HepG2 (cell line): Measurements from ENCODE around the gene SYTL5.

ENCODE experiments used
- CEBPB ChIP-seq: IDR thresholded peaks from 2 replicates; pipeline ENCODE4 v1.6.1; 2011; ENCODE audit warnings: low read depth, low read length, improper control_type of control experiment, borderline replicate concordance
- PITX1 ChIP-seq: sonication (generic); formaldehyde crosslinking; IDR thresholded peaks from 2 replicates; pipeline ENCODE4 v1.5.1; 2020; ENCODE audit warnings: mild to moderate bottlenecking, missing genetic modification reagents
- ZNF768 ChIP-seq: sonication (generic); formaldehyde crosslinking; IDR thresholded peaks from 2 replicates; pipeline ENCODE4 v1.4.0; 2020; ENCODE audit warnings: missing genetic modification reagents
- TF ChIP-seq, protein P1 (sequence below): sonication (generic); formaldehyde crosslinking; IDR thresholded peaks from 2 replicates; pipeline ENCODE4 v1.5.0; 2020; ENCODE audit warnings: mild to moderate bottlenecking, missing genetic modification reagents, moderate library complexity

DNA sequence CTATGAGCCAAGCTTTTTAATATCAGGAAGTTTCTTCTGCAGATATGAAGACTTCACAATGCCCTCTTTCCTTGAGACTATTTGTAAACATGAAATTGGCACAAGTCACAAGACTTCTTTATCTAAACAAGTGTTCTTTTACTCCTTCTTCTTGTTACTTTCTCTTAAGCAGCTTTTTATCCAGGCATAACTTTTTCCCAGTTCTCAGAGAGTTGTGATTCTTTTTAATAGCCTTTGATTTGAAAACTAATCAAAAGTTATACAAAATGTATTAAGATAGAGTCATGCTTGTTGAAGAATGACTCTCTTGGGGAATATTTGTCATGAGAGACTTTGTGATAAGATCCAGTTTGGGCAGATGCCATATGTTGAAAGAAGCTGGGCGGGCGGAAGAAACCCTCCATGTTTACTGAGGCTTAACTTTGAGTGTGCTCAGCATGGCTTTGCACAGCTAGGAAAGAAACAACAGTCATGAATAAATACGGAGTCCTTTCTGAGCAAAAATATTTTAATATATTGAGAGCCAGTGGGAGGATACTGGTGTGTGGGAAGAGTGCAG lies 39.3 kb downstream of the SYTL5 start:
- no peak for TF ChIP-seq PITX1 (CRISPR knock-in tag)
- TF ChIP-seq ZNF768 (CRISPR knock-in tag), result no peak
- TF ChIP-seq, protein P1, sequence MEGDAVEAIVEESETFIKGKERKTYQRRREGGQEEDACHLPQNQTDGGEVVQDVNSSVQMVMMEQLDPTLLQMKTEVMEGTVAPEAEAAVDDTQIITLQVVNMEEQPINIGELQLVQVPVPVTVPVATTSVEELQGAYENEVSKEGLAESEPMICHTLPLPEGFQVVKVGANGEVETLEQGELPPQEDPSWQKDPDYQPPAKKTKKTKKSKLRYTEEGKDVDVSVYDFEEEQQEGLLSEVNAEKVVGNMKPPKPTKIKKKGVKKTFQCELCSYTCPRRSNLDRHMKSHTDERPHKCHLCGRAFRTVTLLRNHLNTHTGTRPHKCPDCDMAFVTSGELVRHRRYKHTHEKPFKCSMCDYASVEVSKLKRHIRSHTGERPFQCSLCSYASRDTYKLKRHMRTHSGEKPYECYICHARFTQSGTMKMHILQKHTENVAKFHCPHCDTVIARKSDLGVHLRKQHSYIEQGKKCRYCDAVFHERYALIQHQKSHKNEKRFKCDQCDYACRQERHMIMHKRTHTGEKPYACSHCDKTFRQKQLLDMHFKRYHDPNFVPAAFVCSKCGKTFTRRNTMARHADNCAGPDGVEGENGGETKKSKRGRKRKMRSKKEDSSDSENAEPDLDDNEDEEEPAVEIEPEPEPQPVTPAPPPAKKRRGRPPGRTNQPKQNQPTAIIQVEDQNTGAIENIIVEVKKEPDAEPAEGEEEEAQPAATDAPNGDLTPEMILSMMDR (CRISPR knock-in tag), result no peak
- no peak for TF ChIP-seq CEBPB
